GM12878 (cell line): ENCODE results near the gene RAD51B. TPM values are rescaled to one million over a fixed set of nuclear protein-coding genes. Genes with fewer than 3 reads are reported as not detected.

Experiments
- ATAC-seq: fragments of 200-7000 bp; cut with Tn5 transposase; 3 replicates; pipeline ENCODE4 v1.9.1; 2020; ENCODE audit warnings: mild to moderate bottlenecking, moderate library complexity
- BruUV-seq: library from RNA; stranded (reverse); fragments of 400-500 nt; replicated peaks from 2 replicates; lab custom pipeline; 2021; lab: Mats Ljungman, UMichigan
- CTCF ChIA-PET: fragments of 300-600 bp; sonication (Branson Sonifier 250); formaldehyde crosslinking; extraction: SDS; loops from one replicate; lab custom pipeline; 2021; ENCODE audit warnings: inconsistent platforms; lab: Yijun Ruan, JAX
- POLR2A ChIA-PET: fragments of 350-600 bp; formaldehyde crosslinking; extraction: SDS; loops from one replicate; lab custom pipeline; 2021; ENCODE audit warnings: inconsistent platforms; lab: Charles Lee
- RAD21 ChIA-PET: fragments of 300-600 bp; sonication (Branson Sonifier 250); formaldehyde crosslinking; loops from one replicate; lab custom pipeline; 2023; ENCODE audit warnings: antibody characterized with exemption; ENCODE audit not compliant: unreplicated experiment; lab: Charles Lee
- SMC1A ChIA-PET: fragments of 300-600 bp; sonication (Branson Sonifier 250); formaldehyde crosslinking; loops from one replicate; lab custom pipeline; 2023; ENCODE audit not compliant: unreplicated experiment, uncharacterized antibody; lab: Charles Lee
- DNase-seq: peaks from one replicate; pipeline ENCODE4 v3.0.0-alpha.2; 2011; ENCODE audit warnings: low read depth, low spot score
- FAIRE-seq: peaks from 3 replicates; lab custom pipeline; 2011; peaks lifted over from hg19 to GRCh38; lab: Jason Lieb, UNC
- H2AFZ ChIP-seq: 2 replicates; pipeline ENCODE4 v1.6.0; 2011; ENCODE audit warnings: low read depth, low read length, control low read depth; ENCODE audit not compliant: control insufficient read depth
- H3K27ac ChIP-seq: 2 replicates; pipeline ENCODE4 v1.5.1; 2011; ENCODE audit warnings: control low read depth; ENCODE audit not compliant: control insufficient read depth, insufficient read depth
- H3K27me3 ChIP-seq, 2 experiments: replicated peaks in 1 of 2; 2 replicates each; pipeline versions ENCODE4 v1.6.0 to v1.6.1; 2011; ENCODE audit warnings: low read length in 1 of 2; ENCODE audit not compliant: control insufficient read depth in 2 of 2, insufficient read depth in 2 of 2
- H3K36me3 ChIP-seq, 2 experiments: 2 replicates each; pipeline ENCODE4 v1.5.1; 2011; ENCODE audit warnings: low read length in 1 of 2; ENCODE audit not compliant: control insufficient read depth in 2 of 2, insufficient read depth in 2 of 2
- H3K4me1 ChIP-seq: 2 replicates; pipeline ENCODE4 v1.6.1; 2011; ENCODE audit warnings: mild to moderate bottlenecking, low read length, moderate library complexity, mixed read lengths; ENCODE audit not compliant: control insufficient read depth, insufficient read depth
- H3K4me2 ChIP-seq: 2 replicates; pipeline ENCODE4 v1.6.0; 2011; ENCODE audit warnings: control low read depth; ENCODE audit not compliant: control insufficient read depth, insufficient read depth
- H3K4me3 ChIP-seq: fragments of 200-600 bp; sonication (generic); 2 replicates; pipeline ENCODE4 v1.5.1; 2016
- H3K79me2 ChIP-seq: 2 replicates; pipeline ENCODE4 v1.6.0; 2011; ENCODE audit warnings: low read length; ENCODE audit not compliant: control insufficient read depth, insufficient read depth
- H3K9ac ChIP-seq: 2 replicates; pipeline ENCODE4 v1.8.0; 2011; ENCODE audit warnings: low read length, control low read depth, mixed read lengths; ENCODE audit not compliant: control insufficient read depth, insufficient read depth
- H3K9me3 ChIP-seq: replicated peaks from 3 replicates; pipeline ENCODE4 v1.5.1; 2011; ENCODE audit warnings: mild to moderate bottlenecking, low read length; ENCODE audit not compliant: control insufficient read depth, insufficient read depth
- H4K20me1 ChIP-seq: 2 replicates; pipeline ENCODE4 v1.6.0; 2011; ENCODE audit not compliant: control insufficient read depth, insufficient read depth
- JUNB ChIP-seq: IDR thresholded peaks from 2 replicates; pipeline ENCODE4 v1.6.1; 2016; ENCODE audit warnings: antibody characterized with exemption, mild to moderate bottlenecking
- NFIC ChIP-seq: IDR thresholded peaks from 2 replicates; pipeline ENCODE4 v1.6.1; 2012; ENCODE audit warnings: low read depth, mild to moderate bottlenecking, inconsistent platforms, low read length, moderate library complexity
- RUNX3 ChIP-seq: IDR thresholded peaks from 2 replicates; pipeline ENCODE4 v1.6.1; 2012; ENCODE audit warnings: low read length, inconsistent platforms
- SPI1 ChIP-seq: IDR thresholded peaks from 2 replicates; pipeline ENCODE4 v1.6.1; 2011; ENCODE audit warnings: low read depth, mild to moderate bottlenecking, low read length, moderate library complexity, borderline replicate concordance; ENCODE audit not compliant: insufficient read depth
- ZBTB40 ChIP-seq: fragments of 450-650 bp; IDR thresholded peaks from 2 replicates; pipeline ENCODE4 v1.6.1; 2016; ENCODE audit warnings: mild to moderate bottlenecking, moderate library complexity, borderline replicate concordance
- WGBS: methylation state at CpG from one replicate; pipeline ENCODE4 v1.1.6; 2016; ENCODE audit warnings: low lambda C conversion rate; ENCODE audit not compliant: insufficient replicate concordance, insufficient coverage; ENCODE audit errors: missing lambda C conversion rate; 5-methylcytosine and 5-hydroxymethylcytosine counted together
- in situ Hi-C: fragments of 300-500 bp; cut with MboI; formaldehyde crosslinking; loops from 9 replicates; pipeline ENCODE4 v1.14.3; 2018; ENCODE audit warnings: mixed read lengths
- intact Hi-C: fragments of 100-400 bp; cut with micrococcal nuclease; formaldehyde crosslinking; loops from one replicate; pipeline ENCODE4 v1.14.2; 2022; ENCODE audit not compliant: unreplicated experiment
- polyA plus RNA-seq, 11 experiments: library from polyadenylated mRNA; depleted of rRNA in 4 of 11; unstranded in 6 of 11; stranded (reverse) in 5 of 11; fragments of >200 nt; fragmentation: Nextera tagmentation in 4 of 11; fragmentation: Illumina TruSeq in 1 of 11; extraction: Ambion mirVana in 4 of 11; extraction: Trizol in 1 of 11; gene quantifications; 1 replicate in 1 of 11; 2 replicates in 10 of 11; pipeline versions ENCODE4 v1.2.1 to v1.2.3, GENCODE V29; 2011 to 2016; ENCODE audit warnings: inconsistent platforms in 2 of 11, missing spikeins in 2 of 11, low read depth in 1 of 11
- total RNA-seq, 4 experiments: library from RNA; depleted of rRNA in 3 of 4; stranded (reverse); fragments of >200 nt in 3 of 4; fragmentation: Illumina TruSeq in 1 of 4; extraction: Trizol in 1 of 4; gene quantifications; 2 replicates each; pipeline versions ENCODE4 v1.2.1 to v1.2.3, GENCODE V29; 2013 to 2021

Gene RAD51B
- total and polyA plus RNA-seq, 10 of the 15 experiments (the other 5 are each of a cell fraction or from before 2014, with no cell fraction given), result 9.8 to 26.8 (median 21.3) TPM

GRCh38 chr14:68482772-68483395, 663.3 kb downstream of the RAD51B start:
- ChIA-PET RAD21 (no interaction called here), CTCF (interaction anchor here (1.3 kb wide), 1 partner anchor 8 kb away, joined by 5 read pairs; no protein-coding TSS in a partner anchor), SMC1A (interaction anchor here (1.0 to 3.5 kb wide), 5 partner anchors 13 to 207 kb away, joined by 3 to 12 read pairs (median 4); no protein-coding TSS in a partner anchor), POLR2A (interaction anchor here (1.1 kb wide), 1 partner anchor 11 kb away, joined by 3 read pairs; no protein-coding TSS in a partner anchor)
- Histone ChIP-seq H3K9me3 (no peaks in the 10 kb centered on the region), H3K9ac (no peak overlapping the region), H4K20me1 (no peaks in the 10 kb centered on the region), H3K4me3 (no peak overlapping the region), H2AFZ (no peak overlapping the region), H3K27me3 (no peaks in the 10 kb centered on the region), H3K4me1 (no peaks in the 10 kb centered on the region), H3K4me2 (no peak overlapping the region), H3K27ac (no peak overlapping the region), H3K79me2 (no peaks in the 10 kb centered on the region), H3K36me3 (no peaks in the 10 kb centered on the region)
- no TSS peak for BruUV-seq
- DNase-seq (no peak), FAIRE-seq (no peak), ATAC-seq (no peak)
- intact Hi-C loops (no loop called here), in situ Hi-C loops (no loop called here)
- TF ChIP-seq RUNX3, result 0 out of 2 replicates have a peak, but pooled peaks have one; percentile 12
- TF ChIP-seq NFIC, result no peak
- TF ChIP-seq SPI1, result peak; percentile 60; the same call in 1 of the 2 replicates
- TF ChIP-seq JUNB, result no peak
- TF ChIP-seq ZBTB40, result no peak
- 100% methylated on average over 1 of the region's 1 CpG for WGBS
